Transverse colon (tissue), 4 donors: ENCODE results near the gene GATA2. TPM values are rescaled to one million over a fixed set of nuclear protein-coding genes. Genes with fewer than 3 reads are reported as not detected.
A peak's percentile ranks its signal among the peaks of the same experiment; 100 is the strongest.

Experiments
- DNase-seq: peaks from one replicate; pipeline ENCODE4 v3.0.0-alpha.2; 2019
- H3K27ac ChIP-seq, 4 donors: fragments of 200-600 bp; sonication (generic); 2 replicates each; pipeline ENCODE4 v1.5.1; 2016 to 2018; ENCODE audit warnings: inconsistent platforms in 4 of 4
- H3K27me3 ChIP-seq: fragments of 200-600 bp; sonication (generic); 2 replicates; pipeline ENCODE4 v1.5.1; 2017; ENCODE audit warnings: inconsistent platforms
- H3K36me3 ChIP-seq, 4 donors: fragments of 200-600 bp; sonication (generic); 2 replicates each; pipeline ENCODE4 v1.5.1; 2017 to 2019; ENCODE audit warnings: inconsistent platforms in 4 of 4
- H3K4me1 ChIP-seq, 4 donors: fragments of 200-600 bp; sonication (generic); 2 replicates each; pipeline ENCODE4 v1.5.1; 2017 to 2020; ENCODE audit warnings: inconsistent platforms in 4 of 4
- H3K4me3 ChIP-seq, 4 donors: fragments of 200-600 bp; sonication (generic); 1 replicate in 1 of 4; 2 replicates in 3 of 4; pipeline versions ENCODE4 v1.5.1 to v1.6.1; 2017 to 2019; ENCODE audit warnings: inconsistent platforms in 4 of 4
- H3K9me3 ChIP-seq, 2 donors: fragments of 200-600 bp; sonication (generic); 2 replicates each; pipeline ENCODE4 v1.5.1; 2017 to 2019; ENCODE audit warnings: inconsistent platforms in 2 of 2
- CTCF ChIP-seq, 5 experiments: fragments of 200-600 bp in 3 of 5; fragments of 450-650 bp in 2 of 5; sonication (generic) in 3 of 5; IDR thresholded peaks; 1 replicate in 2 of 5; 2 replicates in 3 of 5; pipeline ENCODE4 v1.5.1; 2016 to 2017; ENCODE audit warnings: antibody characterized with exemption in 5 of 5, inconsistent platforms in 3 of 5, mild to moderate bottlenecking in 2 of 5, moderate library complexity in 1 of 5
- EP300 ChIP-seq: sonication (generic); formaldehyde crosslinking; IDR thresholded peaks from one replicate; pipeline ENCODE4 v1.6.1; 2017; ENCODE audit warnings: antibody characterized with exemption, low read depth
- POLR2A ChIP-seq: fragments of 450-650 bp; IDR thresholded peaks from one replicate; pipeline ENCODE4 v1.6.1; 2016; ENCODE audit warnings: antibody characterized with exemption, mild to moderate bottlenecking, moderate library complexity
- POLR2AphosphoS5 ChIP-seq, 3 donors: sonication (generic); formaldehyde crosslinking; IDR thresholded peaks; one replicate each; pipeline ENCODE4 v1.6.1; 2016; ENCODE audit warnings: antibody characterized with exemption in 3 of 3
- WGBS, 2 donors: methylation state at CpG; one replicate each; pipeline ENCODE4 v1.1.5; 2018; ENCODE audit warnings: low coverage in 1 of 2; 5-methylcytosine and 5-hydroxymethylcytosine counted together
- in situ Hi-C, 4 donors: fragments of 200-750 bp; cut with MboI; loops; one replicate each; pipeline versions ENCODE4 v1.15.0 to v1.15.1; 2017; ENCODE audit warnings: low sequenced_read_pairs in 3 of 4, low pct_ligation_motif_present in 1 of 4, low pct_unique_long_range_greater_than_20kb in 1 of 4
- intact Hi-C: fragments of 100-400 bp; cut with DNase I; formaldehyde crosslinking; loops from one replicate; pipeline ENCODE4 v1.15.1; 2023; ENCODE audit warnings: low total_unique reads
- total RNA-seq, 4 donors: library from RNA; depleted of rRNA; stranded (reverse); fragments of >200 nt; gene quantifications; one replicate each; pipeline ENCODE4 v1.1.0, GENCODE V29; 2016

The GATA2 gene
- total RNA-seq, 4 donors from 2014 or later: 1.8 to 8.2 (median 2.9) TPM

- intact Hi-C loops (no loop called here), in situ Hi-C loops (loop anchor here in 2 of 4 donors (25.0 kb wide), 2 partner anchors 325 to 400 kb away; partner anchors contain the start of gene EEFSEC (in 1 of the 2))
- Histone ChIP-seq H3K27ac (peak overlapping the region in 1 of 4 donors; percentile 4), H3K27me3 (peaks cover 100% of the 10 kb centered on the region), H3K4me1 (peaks cover 27 to 47% (median 44%) of the 10 kb centered on the region in 4 donors), H3K4me3 (peak overlapping the region; percentile 32 to 56 (median 36)), H3K9me3 (no peaks in the 10 kb centered on the region), H3K36me3 (no peaks in the 10 kb centered on the region)
- 5% methylated on average over 33 of the region's 75 CpGs; no CpG with 5 or more reads in 1 of the 2 donors for WGBS, 2 donors
- DNase-seq: no peak
- peak; percentile 32 to 78 (median 59) for TF ChIP-seq POLR2AphosphoS5 (IDR thresholded peaks at IDR 0.05)
- no peak for TF ChIP-seq CTCF (IDR thresholded peaks at IDR 0.05)
- no peak for TF ChIP-seq EP300
- TF ChIP-seq POLR2A: no peak
Measured at GRCh38 chr3:128486681-128487537, 6.1 kb downstream of the GATA2 start.

GRCh38 chr3:128486205-128486628 lies 6.8 kb downstream of the GATA2 start:
- peaks cover 27 to 47% (median 42%) of the 10 kb centered on the region in 4 donors for H3K4me1 ChIP-seq
- H3K9me3 ChIP-seq: no peaks in the 10 kb centered on the region
- in situ Hi-C loops: loop anchor here in 2 of 4 donors (25.0 kb wide), 2 partner anchors 324 to 399 kb away; partner anchors contain the start of gene EEFSEC (in 1 of the 2)
- no peak for DNase-seq
- WGBS, 2 donors: 18% methylated on average over 10 of the region's 14 CpGs; no CpG with 5 or more reads in 1 of the 2 donors
- intact Hi-C loops: no loop called here
- no peak overlapping the region for H3K27ac ChIP-seq
- peak overlapping the region in 2 of 4 donors; percentile 35 to 56 for H3K4me3 ChIP-seq
- TF ChIP-seq CTCF (IDR thresholded peaks at IDR 0.05) (no peak), EP300 (no peak), POLR2A (no peak), POLR2AphosphoS5 (IDR thresholded peaks at IDR 0.05) (no peak)
- H3K36me3 ChIP-seq: no peaks in the 10 kb centered on the region
- peaks cover 100% of the 10 kb centered on the region for H3K27me3 ChIP-seq

GRCh38 chr3:128485282-128486204 lies 7.5 kb downstream of the GATA2 start:
- Histone ChIP-seq H3K9me3 (no peaks in the 10 kb centered on the region), H3K27ac (peak overlapping the region in 1 of 4 donors; percentile 2), H3K36me3 (no peaks in the 10 kb centered on the region), H3K4me1 (peaks cover 27 to 47% (median 42%) of the 10 kb centered on the region in 4 donors), H3K4me3 (no peak overlapping the region), H3K27me3 (peaks cover 100% of the 10 kb centered on the region)
- in situ Hi-C loops: loop anchor here in 2 of 4 donors (25.0 kb wide), 2 partner anchors 323 to 398 kb away; partner anchors contain the start of gene EEFSEC (in 1 of the 2)
- WGBS, 2 donors: 34% methylated on average over 21 of the region's 29 CpGs; no CpG with 5 or more reads in 1 of the 2 donors
- TF ChIP-seq CTCF (IDR thresholded peaks at IDR 0.05): no peak
- no peak for TF ChIP-seq POLR2AphosphoS5 (IDR thresholded peaks at IDR 0.05)
- TF ChIP-seq POLR2A: no peak
- no peak for TF ChIP-seq EP300
- DNase-seq: no peak
- intact Hi-C loops: no loop called here
